Measurements from ENCODE around the gene APOBEC3B.
"Not testable (repeated sequence)": the region's sequence is repeated elsewhere in the genome, so short reads cannot be mapped to it uniquely, and the experiment has no call there.

Gene APOBEC3B

GRCh38 chr22:38967451-38968450, 14.4 kb upstream of the APOBEC3B start:
- no peak for DNase-seq

GRCh38 chr22:38968801-38969200, 13.3 kb upstream of the APOBEC3B start:
- DNase-seq: no peak

GRCh38 chr22:38970551-38970950, 11.6 kb upstream of the APOBEC3B start:
- DNase-seq: no peak

GRCh38 chr22:38971202-38971601, 10.9 kb upstream of the APOBEC3B start:
- DNase-seq: no peak

GRCh38 chr22:38971791-38972190, 10.4 kb upstream of the APOBEC3B start:
- no peak for DNase-seq

- DNase-seq: no peak
These were observed 9.6 kb upstream of the APOBEC3B start for GRCh38 chr22:38972558-38972957.

GRCh38 chr22:38973289-38974169, 8.6 kb upstream of the APOBEC3B start:
- DNase-seq: no peak

GRCh38 chr22:38974170-38974825, 7.8 kb upstream of the APOBEC3B start:
- no peak for DNase-seq

- no peak for DNase-seq
These were observed 7.3 kb upstream of the APOBEC3B start for GRCh38 chr22:38974826-38975175.

- not testable (repeated sequence) for DNase-seq
These were observed 4.9 kb upstream of the APOBEC3B start for GRCh38 chr22:38977289-38977688.

- not testable (repeated sequence) for DNase-seq
These were observed 1.6 kb upstream of the APOBEC3B start for GRCh38 chr22:38980587-38980986.

- no peak for DNase-seq
These were observed 849 bp upstream of the APOBEC3B start for GRCh38 chr22:38981005-38981991.

GRCh38 chr22:38984224-38984623, 2.1 kb downstream of the APOBEC3B start:
- no peak for DNase-seq

GRCh38 chr22:38984784-38985757, 2.9 kb downstream of the APOBEC3B start:
- not testable (repeated sequence) for DNase-seq

- DNase-seq: no peak
These were observed 4.5 kb downstream of the APOBEC3B start for GRCh38 chr22:38986629-38987028.

- no peak for DNase-seq
These were observed 5.2 kb downstream of the APOBEC3B start for GRCh38 chr22:38987171-38987895.

GRCh38 chr22:38989466-38989865, 7.3 kb downstream of the APOBEC3B start:
- DNase-seq: no peak

GRCh38 chr22:38992871-38993371, 10.8 kb downstream of the APOBEC3B start:
- not testable (repeated sequence) for DNase-seq

- no peak for DNase-seq
These were observed 14.0 kb downstream of the APOBEC3B start for GRCh38 chr22:38996105-38996504.

GRCh38 chr22:38997518-38997917, 15.4 kb downstream of the APOBEC3B start:
- DNase-seq: no peak

All from NCI-H1048 (cell line).